Keratinocyte (primary cell): ENCODE data around the gene TBC1D4. TPM values are rescaled to one million over a fixed set of nuclear protein-coding genes. Genes with fewer than 3 reads are reported as not detected.

Experiments used
- DNase-seq: peaks from one replicate; pipeline ENCODE4 v3.0.0-alpha.2; 2011; ENCODE audit warnings: low read depth, missing footprints, low spot score
- FAIRE-seq: peaks from 2 replicates; lab custom pipeline; 2011; peaks lifted over from hg19 to GRCh38; lab: Jason Lieb, UNC
- H2AFZ ChIP-seq: 2 replicates; pipeline ENCODE4 v1.6.0; 2012; ENCODE audit warnings: low read length, control low read depth, inconsistent platforms; ENCODE audit not compliant: control insufficient read depth
- H3K27ac ChIP-seq: 2 replicates; pipeline ENCODE4 v1.5.1; 2011; ENCODE audit warnings: low read length; ENCODE audit not compliant: control insufficient read depth, insufficient read depth
- H3K27me3 ChIP-seq: 3 replicates; pipeline ENCODE4 v1.6.0; 2011; ENCODE audit warnings: low read length; ENCODE audit not compliant: control insufficient read depth, insufficient read depth; ENCODE audit errors: extremely low read depth
- H3K36me3 ChIP-seq, 2 experiments: 2 replicates in 1 of 2; 3 replicates in 1 of 2; pipeline ENCODE4 v1.5.1; 2011; ENCODE audit warnings: low read length in 2 of 2, mild to moderate bottlenecking in 1 of 2; ENCODE audit not compliant: control insufficient read depth in 2 of 2, insufficient read depth in 2 of 2; ENCODE audit errors: extremely low read depth in 1 of 2
- H3K4me1 ChIP-seq: 3 replicates; pipeline ENCODE4 v1.5.1; 2011; ENCODE audit warnings: low read length; ENCODE audit not compliant: control insufficient read depth, insufficient read depth; ENCODE audit errors: extremely low read depth
- H3K4me2 ChIP-seq: 3 replicates; pipeline ENCODE4 v1.6.0; 2011; ENCODE audit warnings: low read depth, low read length; ENCODE audit not compliant: control insufficient read depth, insufficient read depth; ENCODE audit errors: extremely low read depth
- H3K4me3 ChIP-seq, 3 experiments: fragments of 200-600 bp in 1 of 3; sonication (generic) in 1 of 3; 2 replicates in 2 of 3; 3 replicates in 1 of 3; pipeline ENCODE4 v1.5.1; 2011 to 2016; ENCODE audit warnings: low read length in 3 of 3, mild to moderate bottlenecking in 3 of 3, control low read depth in 2 of 3, inconsistent platforms in 1 of 3, low read depth in 1 of 3, mixed read lengths in 1 of 3, mixed run types in 1 of 3, moderate library complexity in 1 of 3; ENCODE audit not compliant: control insufficient read depth in 2 of 3, insufficient read depth in 2 of 3; ENCODE audit errors: extremely low read depth in 1 of 3
- H3K79me2 ChIP-seq: 2 replicates; pipeline ENCODE4 v1.6.0; 2012; ENCODE audit warnings: low read length; ENCODE audit not compliant: control insufficient read depth, insufficient read depth
- H3K9ac ChIP-seq: 3 replicates; pipeline ENCODE4 v1.6.0; 2011; ENCODE audit warnings: low read length; ENCODE audit not compliant: control insufficient read depth, insufficient read depth; ENCODE audit errors: extremely low read depth
- H3K9me1 ChIP-seq: 3 replicates; pipeline ENCODE4 v1.6.0; 2011; ENCODE audit warnings: low read length; ENCODE audit not compliant: control insufficient read depth, insufficient read depth; ENCODE audit errors: extremely low read depth
- H3K9me3 ChIP-seq: 2 replicates; pipeline ENCODE4 v1.5.1; 2012; ENCODE audit warnings: low read depth, low read length; ENCODE audit not compliant: control insufficient read depth
- H4K20me1 ChIP-seq: 3 replicates; pipeline ENCODE4 v1.6.0; 2011; ENCODE audit warnings: low read length; ENCODE audit not compliant: control insufficient read depth, insufficient read depth; ENCODE audit errors: extremely low read depth
- EZH2 ChIP-seq: IDR thresholded peaks from one replicate; pipeline ENCODE4 v1.6.1; 2012; ENCODE audit warnings: inconsistent platforms, mild to moderate bottlenecking, low read length, moderate library complexity
- dilution Hi-C: fragments of 300-500 bp; cut with MboI; formaldehyde crosslinking; loops from one replicate; pipeline ENCODE4 v1.7.0; 2020; ENCODE audit warnings: low sequenced_read_pairs; ENCODE audit not compliant: extremely low pct_ligation_motif_present
- polyA plus RNA-seq, 5 experiments: library from polyadenylated mRNA; depleted of rRNA in 3 of 5; stranded (reverse) in 3 of 5; stranded (forward) in 1 of 5; unstranded in 1 of 5; fragments of >200 nt; gene quantifications; 1 replicate in 1 of 5; 2 replicates in 3 of 5; 3 replicates in 1 of 5; pipeline versions ENCODE4 v1.2.1 to v1.2.3, GENCODE V29; 2011 to 2012; ENCODE audit warnings: missing spikeins in 2 of 5, low read depth in 1 of 5, low replicate concordance in 1 of 5
- TF ChIP-seq, protein P1 (sequence below), 3 experiments: IDR thresholded peaks in 1 of 3; conservative IDR thresholded peaks in 1 of 3; optimal IDR thresholded peaks in 1 of 3; 2 replicates in 2 of 3; 3 replicates in 1 of 3; pipeline versions ENCODE3 to v1.5.1; 2011; ENCODE audit warnings: low read length in 3 of 3, mild to moderate bottlenecking in 3 of 3, moderate library complexity in 2 of 3, control low read depth in 1 of 3, inconsistent platforms in 1 of 3; ENCODE audit not compliant: insufficient read depth in 2 of 3; ENCODE audit errors: extremely low read depth in 1 of 3

TBC1D4 gene
- polyA plus RNA-seq, 1 donor (not counting 4 experiments of a cell fraction or from before 2014, with no cell fraction given): 14.2 TPM

DNA sequence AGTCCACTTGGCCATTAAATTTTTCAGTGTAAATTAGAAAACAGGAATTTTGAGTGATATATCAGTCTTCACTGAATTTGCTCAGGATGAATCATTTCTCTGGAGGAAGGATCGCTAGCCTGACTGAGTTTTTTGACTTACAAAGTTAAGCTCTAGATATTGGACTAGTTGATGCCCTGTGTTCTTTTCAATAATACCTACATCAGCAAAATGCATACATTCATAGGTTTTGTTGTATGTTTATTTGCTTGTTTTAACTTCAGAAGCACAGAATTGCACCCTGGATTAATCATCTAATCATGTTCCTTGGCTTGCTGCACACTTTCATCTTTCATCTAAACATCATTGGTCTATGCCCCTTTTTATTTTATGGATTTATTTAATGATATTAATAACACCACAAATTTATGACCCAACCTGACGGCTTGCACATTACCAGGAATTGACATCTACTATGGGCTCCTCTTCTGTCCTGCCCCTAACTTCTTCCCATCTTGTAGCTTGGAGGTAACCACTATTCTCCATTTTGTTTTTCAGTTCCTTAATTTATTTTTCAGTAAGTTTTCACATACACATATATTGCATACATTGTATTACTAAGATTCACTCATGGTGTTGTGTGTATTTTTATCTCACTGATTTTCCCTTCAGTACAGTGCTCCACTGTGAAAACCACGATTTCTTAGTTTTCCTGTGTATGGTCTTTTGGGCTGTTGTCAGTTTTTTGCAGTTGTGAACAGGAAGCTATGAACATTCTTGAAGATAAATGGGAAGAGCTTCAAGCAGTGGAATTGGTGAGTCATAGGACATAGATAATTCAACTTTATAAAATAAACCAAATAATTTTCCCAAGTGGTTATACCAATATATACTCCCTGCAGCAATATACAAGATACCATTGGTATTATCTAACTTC, 32.4 kb upstream of the TBC1D4 start:
- TF ChIP-seq, protein P1, sequence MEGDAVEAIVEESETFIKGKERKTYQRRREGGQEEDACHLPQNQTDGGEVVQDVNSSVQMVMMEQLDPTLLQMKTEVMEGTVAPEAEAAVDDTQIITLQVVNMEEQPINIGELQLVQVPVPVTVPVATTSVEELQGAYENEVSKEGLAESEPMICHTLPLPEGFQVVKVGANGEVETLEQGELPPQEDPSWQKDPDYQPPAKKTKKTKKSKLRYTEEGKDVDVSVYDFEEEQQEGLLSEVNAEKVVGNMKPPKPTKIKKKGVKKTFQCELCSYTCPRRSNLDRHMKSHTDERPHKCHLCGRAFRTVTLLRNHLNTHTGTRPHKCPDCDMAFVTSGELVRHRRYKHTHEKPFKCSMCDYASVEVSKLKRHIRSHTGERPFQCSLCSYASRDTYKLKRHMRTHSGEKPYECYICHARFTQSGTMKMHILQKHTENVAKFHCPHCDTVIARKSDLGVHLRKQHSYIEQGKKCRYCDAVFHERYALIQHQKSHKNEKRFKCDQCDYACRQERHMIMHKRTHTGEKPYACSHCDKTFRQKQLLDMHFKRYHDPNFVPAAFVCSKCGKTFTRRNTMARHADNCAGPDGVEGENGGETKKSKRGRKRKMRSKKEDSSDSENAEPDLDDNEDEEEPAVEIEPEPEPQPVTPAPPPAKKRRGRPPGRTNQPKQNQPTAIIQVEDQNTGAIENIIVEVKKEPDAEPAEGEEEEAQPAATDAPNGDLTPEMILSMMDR (optimal IDR thresholded peaks at IDR 0.05 in 1 of 3, IDR thresholded peaks at IDR 0.05 in 1 of 3, conservative IDR thresholded peaks at IDR 0.05 in 1 of 3; ENCODE audit: extremely low read depth in 1 of 3, insufficient read depth in 2 of 3, low read length in 3 of 3): no peak
- TF ChIP-seq EZH2: no peak
- H3K9me1 ChIP-seq: no peaks in the 10 kb centered on the region
- H3K79me2 ChIP-seq: no peaks in the 10 kb centered on the region
- H4K20me1 ChIP-seq: no peaks in the 10 kb centered on the region
- H3K4me1 ChIP-seq: no peaks in the 10 kb centered on the region
- H2AFZ ChIP-seq: no peak overlapping the region
- H3K36me3 ChIP-seq: no peaks in the 10 kb centered on the region
- DNase-seq (no peak), FAIRE-seq (no peak)
- no peaks in the 10 kb centered on the region for H3K9me3 ChIP-seq
- H3K4me3 ChIP-seq: no peak overlapping the region
- H3K27me3 ChIP-seq: no peaks in the 10 kb centered on the region
- no peak overlapping the region for H3K9ac ChIP-seq
- no peak overlapping the region for H3K4me2 ChIP-seq
- dilution Hi-C loops: no loop called here
- no peak overlapping the region for H3K27ac ChIP-seq

DNA sequence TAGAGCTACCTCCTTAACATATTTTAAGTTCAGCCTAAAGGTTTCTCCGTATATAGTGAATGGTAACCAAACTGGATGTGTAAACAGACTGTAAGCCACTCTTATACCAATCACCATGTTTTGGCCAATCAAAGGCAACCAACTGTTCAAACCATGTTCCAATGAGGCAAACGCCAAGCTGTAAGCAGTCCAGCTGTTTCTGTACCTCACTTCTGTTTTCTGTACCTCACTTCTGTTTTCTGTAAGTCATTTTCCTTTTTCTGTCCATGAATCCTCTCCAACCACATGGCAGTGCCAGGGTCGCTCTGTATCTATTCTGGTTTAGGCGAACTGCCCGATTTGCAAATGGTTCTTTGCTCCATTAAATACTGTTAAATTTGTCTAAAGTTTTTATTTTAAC, 31.3 kb upstream of the TBC1D4 start:
- Histone ChIP-seq H3K27ac (no peak overlapping the region), H3K9me3 (no peaks in the 10 kb centered on the region), H3K79me2 (no peaks in the 10 kb centered on the region), H3K9me1 (no peaks in the 10 kb centered on the region), H3K4me3 (no peak overlapping the region), H3K27me3 (no peaks in the 10 kb centered on the region), H3K4me2 (no peak overlapping the region), H2AFZ (no peak overlapping the region), H3K4me1 (no peaks in the 10 kb centered on the region), H3K36me3 (no peaks in the 10 kb centered on the region), H3K9ac (no peak overlapping the region), H4K20me1 (no peaks in the 10 kb centered on the region)
- dilution Hi-C loops: no loop called here
- DNase-seq: no peak
- TF ChIP-seq, protein P1 (optimal IDR thresholded peaks at IDR 0.05 in 1 of 3, IDR thresholded peaks at IDR 0.05 in 1 of 3, conservative IDR thresholded peaks at IDR 0.05 in 1 of 3; ENCODE audit: extremely low read depth in 1 of 3, insufficient read depth in 2 of 3, low read length in 3 of 3): no peak
- TF ChIP-seq EZH2: no peak
- no peak for FAIRE-seq
